WTC11 (cell line): ENCODE measurements around the gene MRPL22. TPM values are rescaled to one million over a fixed set of nuclear protein-coding genes. Genes with fewer than 3 reads are reported as not detected.
"Not testable (repeated sequence)": the region's sequence is repeated elsewhere in the genome, so short reads cannot be mapped to it uniquely, and the experiment has no call there.

Source experiments
- ATAC-seq: fragments of 200-7000 bp; cut with Tn5 transposase; 2 replicates; pipeline ENCODE4 v1.10.0; 2021; ENCODE audit warnings: mild to moderate bottlenecking, moderate library complexity
- CTCF ChIA-PET: fragments of 300-600 bp; sonication (Branson Sonifier 250); formaldehyde crosslinking; loops from one replicate; lab custom pipeline; 2021; ENCODE audit warnings: antibody characterized with exemption; lab: Charles Lee
- POLR2A ChIA-PET: fragments of 350-600 bp; sonication (Branson Sonifier 250); formaldehyde crosslinking; loops from one replicate; lab custom pipeline; 2021; ENCODE audit warnings: antibody characterized with exemption; lab: Charles Lee
- DNase-seq: peaks from one replicate; pipeline ENCODE4 v3.0.0; 2021; ENCODE audit warnings: low spot score
- H3K27ac Mint-ChIP-seq: 2 replicates; pipeline ENCODE4 v1.8.0; 2021; ENCODE audit warnings: mixed read lengths
- H3K27me3 Mint-ChIP-seq: 2 replicates; pipeline ENCODE4 v1.8.0; 2021; ENCODE audit warnings: low read depth, mild to moderate bottlenecking, moderate library complexity, mixed read lengths
- H3K36me3 Mint-ChIP-seq: 2 replicates; pipeline ENCODE4 v1.8.0; 2021; ENCODE audit warnings: mixed read lengths
- H3K4me1 Mint-ChIP-seq: 2 replicates; pipeline ENCODE4 v1.8.0; 2022; ENCODE audit warnings: mixed read lengths
- H3K4me3 Mint-ChIP-seq: 2 replicates; pipeline ENCODE4 v1.8.0; 2021; ENCODE audit warnings: mild to moderate bottlenecking, moderate library complexity, mixed read lengths
- H3K9me3 Mint-ChIP-seq: 2 replicates; pipeline ENCODE4 v1.8.0; 2021; ENCODE audit warnings: mixed read lengths
- ATF1 ChIP-seq: sonication (generic); formaldehyde crosslinking; IDR thresholded peaks from 2 replicates; pipeline ENCODE4 v1.8.1; 2023; ENCODE audit warnings: mild to moderate bottlenecking, moderate library complexity, missing genetic modification reagents
- ATF6 ChIP-seq: sonication (generic); formaldehyde crosslinking; IDR thresholded peaks from 2 replicates; pipeline ENCODE4 v1.8.1; 2023; ENCODE audit warnings: mild to moderate bottlenecking, missing genetic modification reagents
- CBFB ChIP-seq: sonication (generic); formaldehyde crosslinking; IDR thresholded peaks from 2 replicates; pipeline ENCODE4 v1.8.1; 2022; ENCODE audit warnings: mild to moderate bottlenecking, low read depth, missing genetic modification reagents
- ETV6 ChIP-seq: sonication (generic); formaldehyde crosslinking; IDR thresholded peaks from 2 replicates; pipeline ENCODE4 v1.8.1; 2022; ENCODE audit warnings: mild to moderate bottlenecking, missing genetic modification reagents
- FOXK1 ChIP-seq: sonication (generic); formaldehyde crosslinking; IDR thresholded peaks from 2 replicates; pipeline ENCODE4 v1.8.0; 2022; ENCODE audit warnings: mild to moderate bottlenecking, moderate library complexity, missing genetic modification reagents
- FOXP4 ChIP-seq: sonication (generic); formaldehyde crosslinking; IDR thresholded peaks from 2 replicates; pipeline ENCODE4 v1.8.0; 2022; ENCODE audit warnings: mild to moderate bottlenecking, missing genetic modification reagents
- GTF2I ChIP-seq: fragments of 250-450 bp; sonication (Bioruptor Pico); conservative IDR thresholded peaks from 2 replicates; pipeline ENCODE4 v1.4.0; 2021; ENCODE audit warnings: mild to moderate bottlenecking
- IRF1 ChIP-seq: sonication (generic); formaldehyde crosslinking; IDR thresholded peaks from 2 replicates; pipeline ENCODE4 v1.8.0; 2023; ENCODE audit warnings: missing genetic modification reagents
- IRF2 ChIP-seq: sonication (generic); formaldehyde crosslinking; IDR thresholded peaks from 2 replicates; pipeline ENCODE4 v1.8.0; 2022; ENCODE audit warnings: low read depth, missing genetic modification reagents, borderline replicate concordance
- KAT7 ChIP-seq: sonication (generic); formaldehyde crosslinking; IDR thresholded peaks from 2 replicates; pipeline ENCODE4 v1.8.1; 2023; ENCODE audit warnings: missing genetic modification reagents, mild to moderate bottlenecking, borderline replicate concordance
- NFYB ChIP-seq: sonication (generic); formaldehyde crosslinking; conservative IDR thresholded peaks from 2 replicates; pipeline ENCODE4 v1.8.0; 2022; ENCODE audit warnings: low read depth, missing genetic modification reagents
- RORB ChIP-seq: fragments of 250-450 bp; sonication (Bioruptor Pico); IDR thresholded peaks from 2 replicates; pipeline ENCODE4 v1.9.0; 2021; ENCODE audit warnings: mild to moderate bottlenecking
- TEAD1 ChIP-seq: sonication (generic); formaldehyde crosslinking; IDR thresholded peaks from 2 replicates; pipeline ENCODE4 v1.8.0; 2022; ENCODE audit warnings: mild to moderate bottlenecking, missing genetic modification reagents
- ZNF423 ChIP-seq: fragments of 250-450 bp; sonication (Bioruptor Pico); IDR thresholded peaks from 2 replicates; pipeline ENCODE4 v2.1.2; 2022; ENCODE audit warnings: mild to moderate bottlenecking, moderate library complexity
- total RNA-seq: library from RNA; stranded (reverse); gene quantifications from 3 replicates; pipeline ENCODE4 v1.2.3, GENCODE V29; 2021
- TF ChIP-seq, protein P1 (sequence below): fragments of 250-450 bp; sonication (Bioruptor Pico); IDR thresholded peaks from 2 replicates; pipeline ENCODE4 v1.9.0; 2021; ENCODE audit warnings: moderate library complexity, mild to moderate bottlenecking, inconsistent platforms, borderline replicate concordance
- TF ChIP-seq, protein P2 (sequence below): sonication (generic); formaldehyde crosslinking; IDR thresholded peaks from 2 replicates; pipeline ENCODE4 v1.8.1; 2023; ENCODE audit warnings: mild to moderate bottlenecking, missing genetic modification reagents, moderate library complexity
- TF ChIP-seq, protein P3 (sequence below): sonication (generic); formaldehyde crosslinking; IDR thresholded peaks from 2 replicates; pipeline ENCODE4 v1.8.1; 2022; ENCODE audit warnings: low read depth, mild to moderate bottlenecking, moderate library complexity, missing genetic modification reagents, borderline replicate concordance
- TF ChIP-seq, protein P4 (sequence below): sonication (generic); formaldehyde crosslinking; IDR thresholded peaks from 2 replicates; pipeline ENCODE4 v1.8.0; 2022; ENCODE audit warnings: mild to moderate bottlenecking, missing genetic modification reagents
- TF ChIP-seq, protein P5 (sequence below): fragments of 250-450 bp; sonication (Bioruptor Pico); conservative IDR thresholded peaks from 2 replicates; pipeline ENCODE4 v1.9.0; 2021; ENCODE audit warnings: mild to moderate bottlenecking

MRPL22 gene
- total RNA-seq, 1 experiment from 2014 or later = 52.0 TPM

GRCh38 chr5:155001523-155001922 lies 60.6 kb downstream of the MRPL22 start:
- no peak overlapping the region for H3K4me3 Mint-ChIP-seq
- H3K4me1 Mint-ChIP-seq = 0 out of 2 replicates have a peak, but pooled peaks cover 7% of the 10 kb centered on the region
- CTCF ChIA-PET = no interaction called here
- ATAC-seq (no peak), DNase-seq (no peak)
- peaks cover 4% of the 10 kb centered on the region; the same call in 1 of the 2 replicates for H3K9me3 Mint-ChIP-seq
- no peaks in the 10 kb centered on the region for H3K36me3 Mint-ChIP-seq
- POLR2A ChIA-PET = no interaction called here
- no peak overlapping the region for H3K27ac Mint-ChIP-seq
- no peaks in the 10 kb centered on the region; the same call in none of the 2 replicates for H3K27me3 Mint-ChIP-seq
- no peak for TF ChIP-seq FOXK1 (CRISPR knock-in tag)
- TF ChIP-seq, protein P1, sequence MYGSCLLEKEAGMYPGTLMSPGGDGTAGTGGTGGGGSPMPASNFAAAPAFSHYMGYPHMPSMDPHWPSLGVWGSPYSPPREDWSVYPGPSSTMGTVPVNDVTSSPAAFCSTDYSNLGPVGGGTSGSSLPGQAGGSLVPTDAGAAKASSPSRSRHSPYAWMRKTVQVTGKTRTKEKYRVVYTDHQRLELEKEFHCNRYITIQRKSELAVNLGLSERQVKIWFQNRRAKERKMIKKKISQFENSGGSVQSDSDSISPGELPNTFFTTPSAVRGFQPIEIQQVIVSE (CRISPR knock-in tag) = no peak
- TF ChIP-seq, protein P2, sequence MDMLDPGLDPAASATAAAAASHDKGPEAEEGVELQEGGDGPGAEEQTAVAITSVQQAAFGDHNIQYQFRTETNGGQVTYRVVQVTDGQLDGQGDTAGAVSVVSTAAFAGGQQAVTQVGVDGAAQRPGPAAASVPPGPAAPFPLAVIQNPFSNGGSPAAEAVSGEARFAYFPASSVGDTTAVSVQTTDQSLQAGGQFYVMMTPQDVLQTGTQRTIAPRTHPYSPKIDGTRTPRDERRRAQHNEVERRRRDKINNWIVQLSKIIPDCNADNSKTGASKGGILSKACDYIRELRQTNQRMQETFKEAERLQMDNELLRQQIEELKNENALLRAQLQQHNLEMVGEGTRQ = no peak
- TF ChIP-seq, protein P3, sequence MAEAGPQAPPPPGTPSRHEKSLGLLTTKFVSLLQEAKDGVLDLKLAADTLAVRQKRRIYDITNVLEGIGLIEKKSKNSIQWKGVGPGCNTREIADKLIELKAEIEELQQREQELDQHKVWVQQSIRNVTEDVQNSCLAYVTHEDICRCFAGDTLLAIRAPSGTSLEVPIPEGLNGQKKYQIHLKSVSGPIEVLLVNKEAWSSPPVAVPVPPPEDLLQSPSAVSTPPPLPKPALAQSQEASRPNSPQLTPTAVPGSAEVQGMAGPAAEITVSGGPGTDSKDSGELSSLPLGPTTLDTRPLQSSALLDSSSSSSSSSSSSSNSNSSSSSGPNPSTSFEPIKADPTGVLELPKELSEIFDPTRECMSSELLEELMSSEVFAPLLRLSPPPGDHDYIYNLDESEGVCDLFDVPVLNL (CRISPR knock-in tag) = no peak
- TF ChIP-seq NFYB = no peak
- TF ChIP-seq, protein P4, sequence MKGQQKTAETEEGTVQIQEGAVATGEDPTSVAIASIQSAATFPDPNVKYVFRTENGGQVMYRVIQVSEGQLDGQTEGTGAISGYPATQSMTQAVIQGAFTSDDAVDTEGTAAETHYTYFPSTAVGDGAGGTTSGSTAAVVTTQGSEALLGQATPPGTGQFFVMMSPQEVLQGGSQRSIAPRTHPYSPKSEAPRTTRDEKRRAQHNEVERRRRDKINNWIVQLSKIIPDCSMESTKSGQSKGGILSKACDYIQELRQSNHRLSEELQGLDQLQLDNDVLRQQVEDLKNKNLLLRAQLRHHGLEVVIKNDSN (CRISPR knock-in tag) = no peak
- no peak for TF ChIP-seq ZNF423 (CRISPR knock-in tag)
- no peak for TF ChIP-seq ETV6
- no peak for TF ChIP-seq GTF2I (CRISPR knock-in tag)
- TF ChIP-seq ATF6 (CRISPR knock-in tag) = no peak
- no peak for TF ChIP-seq KAT7
- TF ChIP-seq CBFB = no peak
- TF ChIP-seq ATF1 (CRISPR knock-in tag) = no peak
- TF ChIP-seq IRF2 (CRISPR knock-in tag) = no peak
- no peak for TF ChIP-seq RORB (CRISPR knock-in tag)

DNA sequence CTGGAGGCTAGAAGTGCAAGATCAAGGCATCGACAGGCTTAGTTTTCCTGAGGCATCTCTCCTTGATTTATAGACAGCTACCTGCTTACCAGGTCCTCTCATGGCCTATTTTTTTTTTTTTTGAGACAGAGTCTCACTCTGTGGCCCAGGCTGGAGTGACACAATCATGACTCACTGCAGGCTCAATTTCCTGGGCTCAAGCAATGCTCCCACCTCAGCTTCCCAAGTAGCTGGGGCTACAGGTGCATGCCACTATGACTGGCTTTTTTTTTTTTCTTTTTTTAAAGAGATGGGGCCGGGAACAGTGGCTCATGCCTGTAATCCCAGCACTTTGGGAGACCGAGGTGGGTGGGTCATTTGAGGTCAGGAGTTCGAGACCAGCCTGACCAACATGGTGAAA lies 61.8 kb downstream of the MRPL22 start:
- H3K36me3 Mint-ChIP-seq, DNase-seq, H3K9me3 Mint-ChIP-seq, H3K27ac Mint-ChIP-seq, ATAC-seq, H3K4me3 Mint-ChIP-seq, H3K27me3 Mint-ChIP-seq, POLR2A ChIA-PET, H3K4me1 Mint-ChIP-seq: not testable (repeated sequence)
- CTCF ChIA-PET = interaction anchor here (1.2 kb wide), 1 partner anchor 30 kb away, joined by 4 read pairs; no protein-coding TSS in a partner anchor

DNA sequence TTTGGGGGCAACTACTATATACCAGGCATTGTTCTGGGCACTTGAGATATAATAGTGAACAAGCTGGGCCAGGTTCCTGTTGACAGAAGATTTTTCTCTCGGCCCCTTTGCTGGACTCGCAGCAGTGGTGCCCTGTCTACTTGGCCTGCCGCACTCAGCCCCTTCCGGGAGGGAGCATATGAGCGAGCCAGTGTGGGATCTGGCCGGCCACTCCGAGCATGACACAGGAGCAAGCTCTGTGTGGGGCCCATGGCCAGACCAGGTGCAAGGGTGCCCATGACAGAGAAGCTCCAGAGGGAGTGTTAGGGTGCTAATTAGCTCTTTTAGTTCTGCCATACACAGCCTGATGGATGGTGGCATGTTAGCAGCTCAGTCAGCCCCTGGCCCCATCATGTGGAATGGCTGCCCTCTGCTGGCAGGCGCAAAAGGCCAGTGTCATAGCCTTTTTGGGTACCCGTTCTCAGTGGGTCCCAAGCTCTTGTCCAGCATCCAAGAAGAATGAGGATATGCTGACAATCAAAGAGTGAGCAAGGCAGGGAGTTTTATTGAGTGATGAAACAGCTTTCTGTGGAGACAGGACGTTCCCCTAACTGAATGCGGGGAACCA lies 63.4 kb downstream of the MRPL22 start:
- CTCF ChIA-PET = interaction anchor here (0.6 to 2.0 kb wide), 31 partner anchors 9 to 364 kb away, joined by 3 to 49 read pairs (median 5); partner anchors contain the start of gene GEMIN5
- DNase-seq (peak; percentile 69), ATAC-seq (peak; percentile 96)
- H3K36me3 Mint-ChIP-seq = no peaks in the 10 kb centered on the region
- H3K9me3 Mint-ChIP-seq = peaks cover 7% of the 10 kb centered on the region; the same call in 1 of the 2 replicates
- POLR2A ChIA-PET = interaction anchor here (1.0 to 1.1 kb wide), 2 partner anchors 9 to 19 kb away, joined by 4 read pairs; no protein-coding TSS in a partner anchor
- 0 out of 2 replicates have a peak, but pooled peaks cover 7% of the 10 kb centered on the region for H3K4me1 Mint-ChIP-seq
- H3K4me3 Mint-ChIP-seq = no peak overlapping the region
- H3K27ac Mint-ChIP-seq = no peak overlapping the region
- no peaks in the 10 kb centered on the region; the same call in none of the 2 replicates for H3K27me3 Mint-ChIP-seq
- TF ChIP-seq TEAD1 (no peak), FOXP4 (CRISPR knock-in tag) (no peak), IRF1 (CRISPR knock-in tag) (no peak)
- TF ChIP-seq, protein P5, sequence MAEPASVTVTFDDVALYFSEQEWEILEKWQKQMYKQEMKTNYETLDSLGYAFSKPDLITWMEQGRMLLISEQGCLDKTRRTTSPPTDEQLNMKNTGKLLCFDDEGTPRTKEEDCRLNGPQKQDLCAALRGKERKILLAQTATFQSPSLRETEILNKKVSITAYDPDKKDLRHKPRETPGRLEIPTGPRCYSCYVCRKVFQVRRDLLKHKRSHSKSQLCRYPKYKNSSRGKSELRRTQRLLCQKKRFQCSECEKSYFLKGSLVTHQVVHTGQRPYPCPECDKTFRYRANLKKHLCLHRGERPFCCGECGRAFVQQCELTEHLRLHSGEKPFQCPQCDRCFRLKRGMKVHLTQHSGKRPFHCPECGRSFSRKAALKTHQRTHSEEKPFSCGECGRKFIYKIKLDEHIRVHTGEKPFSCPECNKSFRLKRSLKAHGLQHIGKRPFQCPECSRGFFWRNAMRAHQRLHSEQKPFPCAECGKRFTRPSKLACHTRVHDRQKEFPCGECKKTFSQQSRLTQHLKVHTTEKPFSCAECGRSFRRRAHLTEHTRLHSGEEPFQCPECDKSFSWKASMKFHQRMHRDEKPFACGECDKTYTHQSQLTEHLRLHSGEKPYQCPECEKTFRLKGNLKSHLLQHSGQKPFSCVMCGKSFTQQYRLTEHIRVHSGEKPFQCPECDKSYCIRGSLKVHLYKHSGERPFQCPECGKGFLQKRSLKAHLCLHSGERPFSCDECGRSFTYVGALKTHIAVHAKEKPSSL = no peak
